H1 (cell line): Measurements from ENCODE around the gene ADAMTS17. TPM values are rescaled to one million over a fixed set of nuclear protein-coding genes. Genes with fewer than 3 reads are reported as not detected.

ENCODE experiments used
- CTCF ChIA-PET: fragments of 300-600 bp; sonication (Branson Sonifier 250); formaldehyde crosslinking; loops from one replicate; lab custom pipeline; 2021; ENCODE audit not compliant: partially characterized antibody; lab: Charles Lee
- POLR2A ChIA-PET: fragments of 300-600 bp; sonication (Branson Sonifier 250); formaldehyde crosslinking; loops from one replicate; lab custom pipeline; 2021; ENCODE audit warnings: inconsistent platforms; ENCODE audit not compliant: partially characterized antibody; lab: Charles Lee
- DNase-seq, 2 experiments: peaks; one replicate each; pipeline versions ENCODE4 v3.0.0 to v3.0.0-alpha.2; 2010 to 2022; ENCODE audit warnings: low spot score in 2 of 2, low read depth in 1 of 2, mixed read lengths in 1 of 2
- FAIRE-seq: peaks from 2 replicates; lab custom pipeline; 2011; peaks lifted over from hg19 to GRCh38; lab: Jason Lieb, UNC
- H2AFZ ChIP-seq: 2 replicates; pipeline ENCODE4 v1.8.1; 2012; ENCODE audit warnings: low read length, inconsistent platforms
- H2AK5ac ChIP-seq: 2 replicates; pipeline ENCODE4 v1.6.1; 2013; ENCODE audit warnings: low read depth, low read length
- H2BK120ac ChIP-seq: replicated peaks from 2 replicates; pipeline ENCODE3; 2013; ENCODE audit warnings: low read depth, low read length, inconsistent platforms
- H2BK12ac ChIP-seq: 2 replicates; pipeline ENCODE4 v1.6.1; 2013; ENCODE audit warnings: low read depth, low read length
- H2BK15ac ChIP-seq: 2 replicates; pipeline ENCODE4 v1.6.1; 2013; ENCODE audit warnings: low read length
- H2BK20ac ChIP-seq: 2 replicates; pipeline ENCODE4 v1.6.1; 2013; ENCODE audit warnings: low read length
- H2BK5ac ChIP-seq: 2 replicates; pipeline ENCODE4 v1.6.1; 2013; ENCODE audit warnings: low read depth, low read length
- H3K14ac ChIP-seq: 2 replicates; pipeline ENCODE4 v1.6.1; 2013; ENCODE audit warnings: inconsistent platforms; ENCODE audit not compliant: insufficient read length
- H3K18ac ChIP-seq: 2 replicates; pipeline ENCODE4 v1.6.1; 2013; ENCODE audit warnings: low read length; ENCODE audit errors: extremely low read depth
- H3K23ac ChIP-seq: 2 replicates; pipeline ENCODE4 v1.6.1; 2013; ENCODE audit warnings: inconsistent platforms; ENCODE audit not compliant: insufficient read length
- H3K23me2 ChIP-seq: 2 replicates; pipeline ENCODE4 v1.6.1; 2013; ENCODE audit warnings: low read depth, low read length
- H3K27ac ChIP-seq: 2 replicates; pipeline ENCODE4 v1.6.1; 2011; ENCODE audit warnings: low read depth, low read length, inconsistent platforms
- H3K27me3 ChIP-seq, 4 experiments: replicated peaks in 1 of 4; 1 replicate in 1 of 4; 2 replicates in 3 of 4; pipeline versions ENCODE4 v1.6.1 to v1.8.1; 2011 to 2013; ENCODE audit warnings: low read length in 3 of 4, mild to moderate bottlenecking in 3 of 4, inconsistent platforms in 2 of 4, mixed read lengths in 2 of 4, moderate library complexity in 1 of 4; ENCODE audit not compliant: control insufficient read depth in 3 of 4, insufficient read depth in 3 of 4; ENCODE audit errors: extremely low read depth in 1 of 4
- H3K36me3 ChIP-seq, 4 experiments: 2 replicates each; pipeline versions ENCODE4 v1.6.1 to v1.8.1; 2011 to 2013; ENCODE audit warnings: mild to moderate bottlenecking in 4 of 4, low read length in 3 of 4, moderate library complexity in 2 of 4, control low read depth in 1 of 4, inconsistent platforms in 1 of 4; ENCODE audit not compliant: insufficient read depth in 4 of 4, control insufficient read depth in 2 of 4
- H3K4ac ChIP-seq: replicated peaks from 2 replicates; pipeline ENCODE3; 2013; ENCODE audit warnings: low read length, low read depth, mixed read lengths, inconsistent platforms; ENCODE audit not compliant: insufficient read length
- H3K4me1 ChIP-seq, 4 experiments: replicated peaks in 1 of 4; 1 replicate in 1 of 4; 2 replicates in 3 of 4; pipeline versions ENCODE4 v1.6.1 to v1.8.1; 2011 to 2013; ENCODE audit warnings: low read length in 3 of 4, inconsistent platforms in 2 of 4, mixed read lengths in 1 of 4; ENCODE audit not compliant: insufficient read depth in 4 of 4, control insufficient read depth in 3 of 4
- H3K4me2 ChIP-seq, 2 experiments: 2 replicates each; pipeline versions ENCODE4 v1.6.1 to v1.8.1; 2011 to 2013; ENCODE audit warnings: low read depth in 2 of 2, low read length in 2 of 2, control low read depth in 1 of 2, inconsistent platforms in 1 of 2, mild to moderate bottlenecking in 1 of 2; ENCODE audit not compliant: insufficient read depth in 1 of 2
- H3K4me3 ChIP-seq, 4 experiments: fragments of 200-600, 300-600 bp in 1 of 4; sonication (generic), shearing (Covaris generic), sonication (Bioruptor Twin) in 1 of 4; 2 replicates each; pipeline versions ENCODE4 v1.5.1 to v1.8.1; 2011 to 2016; ENCODE audit warnings: low read length in 4 of 4, low read depth in 3 of 4, control low read depth in 2 of 4, inconsistent platforms in 2 of 4, mild to moderate bottlenecking in 2 of 4, mixed read lengths in 1 of 4, moderate library complexity in 1 of 4; ENCODE audit not compliant: insufficient read depth in 2 of 4; ENCODE audit errors: extremely low read depth in 1 of 4
- H3K56ac ChIP-seq: replicated peaks from 2 replicates; pipeline ENCODE3; 2013; ENCODE audit warnings: low read depth, mild to moderate bottlenecking, mixed read lengths, low read length, inconsistent platforms; ENCODE audit not compliant: insufficient read length
- H3K79me1 ChIP-seq: 2 replicates; pipeline ENCODE4 v1.6.1; 2013; ENCODE audit warnings: low read depth, low read length, control low read depth
- H3K79me2 ChIP-seq, 2 experiments: 2 replicates each; pipeline versions ENCODE4 v1.6.1 to v1.8.1; 2012 to 2013; ENCODE audit warnings: low read length in 2 of 2, mild to moderate bottlenecking in 2 of 2, inconsistent platforms in 1 of 2; ENCODE audit not compliant: insufficient read depth in 2 of 2, control insufficient read depth in 1 of 2
- H3K9ac ChIP-seq, 4 experiments: replicated peaks in 1 of 4; 1 replicate in 1 of 4; 2 replicates in 3 of 4; pipeline versions ENCODE4 v1.6.1 to v1.8.1; 2011 to 2013; ENCODE audit warnings: low read depth in 3 of 4, low read length in 3 of 4, control low read depth in 2 of 4, mild to moderate bottlenecking in 2 of 4, moderate library complexity in 2 of 4, inconsistent platforms in 1 of 4; ENCODE audit errors: extremely low read depth in 1 of 4
- H3K9me3 ChIP-seq, 2 experiments: 2 replicates each; pipeline versions ENCODE4 v1.6.1 to v1.8.1; 2012 to 2013; ENCODE audit warnings: mild to moderate bottlenecking in 2 of 2, moderate library complexity in 2 of 2, control low read depth in 1 of 2, inconsistent platforms in 1 of 2, low read depth in 1 of 2, low read length in 1 of 2, mixed read lengths in 1 of 2; ENCODE audit not compliant: insufficient read depth in 2 of 2
- H4K20me1 ChIP-seq, 2 experiments: replicated peaks in 1 of 2; 2 replicates each; pipeline versions ENCODE3 to v1.8.1; 2011 to 2013; ENCODE audit warnings: inconsistent platforms in 2 of 2, low read length in 2 of 2, mild to moderate bottlenecking in 1 of 2; ENCODE audit not compliant: insufficient read depth in 2 of 2, control insufficient read depth in 1 of 2
- H4K5ac ChIP-seq: 2 replicates; pipeline ENCODE4 v1.6.1; 2013; ENCODE audit warnings: low read length, low read depth, mixed read lengths, inconsistent platforms; ENCODE audit not compliant: insufficient read length
- H4K8ac ChIP-seq: 2 replicates; pipeline ENCODE4 v1.8.0; 2013; ENCODE audit warnings: mild to moderate bottlenecking, moderate library complexity, low read length, inconsistent platforms; ENCODE audit not compliant: insufficient read depth; ENCODE audit errors: extremely low read depth
- H4K91ac ChIP-seq: replicated peaks from 2 replicates; pipeline ENCODE3; 2013; ENCODE audit warnings: low read length, mixed read lengths, inconsistent platforms; ENCODE audit not compliant: insufficient read length
- BCL11A ChIP-seq, 2 experiments: IDR thresholded peaks; one replicate each; pipeline ENCODE4 v1.6.1; 2011; ENCODE audit warnings: low read depth in 2 of 2, low read length in 2 of 2, mild to moderate bottlenecking in 2 of 2
- CBX8 ChIP-seq: fragments of 300-800, 300-1000 bp; sonication (generic); IDR thresholded peaks from 2 replicates; pipeline ENCODE4 v1.7.1; 2016; ENCODE audit warnings: low read depth, low read length, borderline replicate concordance
- CHD2 ChIP-seq: IDR thresholded peaks from 2 replicates; pipeline ENCODE4 v1.6.1; 2012; ENCODE audit warnings: low read length, improper control_type of control experiment
- EGR1 ChIP-seq: IDR thresholded peaks from 2 replicates; pipeline ENCODE4 v1.6.1; 2011; ENCODE audit warnings: low read depth, low read length, borderline replicate concordance
- EP300 ChIP-seq, 2 experiments: IDR thresholded peaks; 1 replicate in 1 of 2; 2 replicates in 1 of 2; pipeline ENCODE4 v1.6.1; 2011 to 2012; ENCODE audit warnings: low read depth in 2 of 2, low read length in 2 of 2, mild to moderate bottlenecking in 2 of 2, borderline replicate concordance in 1 of 2, inconsistent platforms in 1 of 2, moderate library complexity in 1 of 2
- GABPA ChIP-seq: IDR thresholded peaks from 2 replicates; pipeline ENCODE4 v1.6.1; 2011; ENCODE audit warnings: mild to moderate bottlenecking, low read length, moderate library complexity, borderline replicate concordance; ENCODE audit not compliant: insufficient read depth
- HDAC2 ChIP-seq, 2 experiments: fragments of 300-600 bp in 1 of 2; sonication (generic) in 1 of 2; IDR thresholded peaks; 2 replicates each; pipeline ENCODE4 v1.6.1; 2011 to 2012; ENCODE audit warnings: low read depth in 2 of 2, low read length in 2 of 2, mild to moderate bottlenecking in 2 of 2, moderate library complexity in 2 of 2, borderline replicate concordance in 1 of 2, inconsistent platforms in 1 of 2
- HDAC6 ChIP-seq: IDR thresholded peaks from one replicate; pipeline ENCODE4 v1.7.1; 2012; ENCODE audit warnings: low read depth, mild to moderate bottlenecking, inconsistent platforms, low read length, moderate library complexity
- JUND ChIP-seq: IDR thresholded peaks from 2 replicates; pipeline ENCODE4 v1.6.1; 2011; ENCODE audit warnings: mild to moderate bottlenecking, improper control_type of control experiment, low read length
- KDM5A ChIP-seq: fragments of 200-600 bp; IDR thresholded peaks from 2 replicates; pipeline ENCODE4 v1.7.1; 2012; ENCODE audit warnings: mild to moderate bottlenecking, low read length, inconsistent platforms, mixed read lengths
- RBBP5 ChIP-seq: IDR thresholded peaks from 2 replicates; pipeline ENCODE4 v1.7.1; 2012; ENCODE audit warnings: low read depth, mild to moderate bottlenecking, inconsistent platforms, low read length, moderate library complexity, borderline replicate concordance
- SP2 ChIP-seq: IDR thresholded peaks from 2 replicates; pipeline ENCODE4 v1.6.1; 2012; ENCODE audit warnings: mild to moderate bottlenecking, low read length, inconsistent platforms
- SRF ChIP-seq: IDR thresholded peaks from 2 replicates; pipeline ENCODE4 v1.6.1; 2011; ENCODE audit warnings: mild to moderate bottlenecking, low read depth, low read length, moderate library complexity
- TCF12 ChIP-seq: IDR thresholded peaks from 2 replicates; pipeline ENCODE4 v1.6.1; 2011; ENCODE audit warnings: low read depth, mild to moderate bottlenecking, low read length
- ZNF274 ChIP-seq: IDR thresholded peaks from 2 replicates; pipeline ENCODE4 v1.7.0; 2012; ENCODE audit warnings: low read length, borderline replicate concordance; ENCODE audit errors: extremely low read depth
- WGBS, 2 experiments: shearing (Covaris generic) in 1 of 2; methylation state at CpG; one replicate each; pipeline versions ENCODE4 v1.1.6 to v1.1.7; 2013 to 2015; ENCODE audit warnings: low lambda C conversion rate in 2 of 2, mixed read lengths in 2 of 2, inconsistent platforms in 1 of 2, low coverage in 1 of 2, missing lambda C conversion rate in 1 of 2; ENCODE audit not compliant: insufficient replicate concordance in 2 of 2, insufficient coverage in 1 of 2, insufficient read length in 1 of 2; ENCODE audit errors: extremely low coverage in 1 of 2, missing lambda C conversion rate in 1 of 2; 5-methylcytosine and 5-hydroxymethylcytosine counted together
- polyA plus RNA-seq, 7 experiments: library from polyadenylated mRNA; depleted of rRNA in 3 of 7; stranded (reverse) in 5 of 7; unstranded in 2 of 7; fragments of >200 nt in 5 of 7; fragments of 200-250 nt in 2 of 7; gene quantifications; 1 replicate in 5 of 7; 2 replicates in 1 of 7; 4 replicates in 1 of 7; pipeline versions ENCODE4 v1.2.1 to v1.2.3, GENCODE V29; 2011 to 2013; ENCODE audit warnings: missing spikeins in 2 of 7, mixed read lengths in 2 of 7
- total RNA-seq: library from RNA; stranded (reverse); fragmentation: NEBNext Ultra II Directional; extraction: Animal tissue kit (Norgen Biotek cat#: 25700); gene quantifications from 2 replicates; pipeline ENCODE4 v1.2.1, GENCODE V29; 2021

The ADAMTS17 gene
- total and polyA plus RNA-seq, 2 of the 8 experiments (the other 6 are each of a cell fraction or from before 2014, with no cell fraction given), result 0.51 to 1.7 TPM

DNA sequence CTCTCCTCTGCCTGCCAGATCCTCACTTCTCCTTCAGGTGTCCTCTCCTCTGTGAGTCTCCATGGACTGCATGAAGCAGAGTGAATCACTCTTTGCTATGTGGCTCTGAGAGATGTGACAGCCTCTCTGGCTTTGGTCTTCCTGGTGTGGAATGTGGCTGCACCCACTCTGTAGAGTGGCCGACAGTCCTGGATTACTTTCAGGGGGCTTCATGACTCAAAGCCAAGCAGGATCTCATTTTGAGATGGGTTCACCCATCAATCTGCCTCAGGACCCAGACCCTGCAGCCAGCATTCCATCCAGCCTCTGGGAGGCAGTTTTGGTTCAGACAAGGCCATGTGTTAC is 386.6 kb downstream of the ADAMTS17 start:
- Histone ChIP-seq H3K18ac (no peak overlapping the region), H2BK20ac (no peak overlapping the region), H3K4me1 (peaks cover 0 to 3% (median 1%) of the 10 kb centered on the region in 4 experiments; a peak in 2 of 7 replicates), H4K5ac (no peak overlapping the region), H3K4ac (no peak overlapping the region), H3K23me2 (no peaks in the 10 kb centered on the region), H3K9me3 (no peaks in the 10 kb centered on the region), H2AFZ (no peak overlapping the region), H2BK15ac (no peak overlapping the region), H3K4me2 (no peak overlapping the region), H3K79me2 (no peaks in the 10 kb centered on the region), H3K79me1 (no peaks in the 10 kb centered on the region), H3K14ac (no peak overlapping the region), H2AK5ac (no peak overlapping the region), H3K9ac (no peak overlapping the region), H4K20me1 (no peaks in the 10 kb centered on the region), H3K4me3 (no peak overlapping the region), H3K27ac (no peak overlapping the region), H4K8ac (no peak overlapping the region), H2BK12ac (no peak overlapping the region), H3K23ac (no peak overlapping the region), H2BK5ac (peak overlapping the region; percentile 52; the same call in 1 of the 2 replicates), H4K91ac (no peak overlapping the region), H2BK120ac (no peak overlapping the region), H3K36me3 (no peaks in the 10 kb centered on the region), H3K27me3 (no peaks in the 10 kb centered on the region), H3K56ac (no peak overlapping the region)
- DNase-seq, result no peak
- ChIA-PET POLR2A (no interaction called here), CTCF (no interaction called here)
- no peak for FAIRE-seq
- 85% methylated on average over 1 of the region's 1 CpG; no CpG with 5 or more reads in 1 of the 2 experiments for WGBS, 2 experiments
- TF ChIP-seq JUND (no peak), CBX8 (no peak), HDAC6 (no peak), BCL11A (IDR thresholded peaks at IDR 0.05; ENCODE audit: low read depth in 2 of 2, low read length in 2 of 2) (no peak), HDAC2 (IDR thresholded peaks at IDR 0.05; ENCODE audit: borderline replicate concordance in 1 of 2, low read depth in 2 of 2, low read length in 2 of 2) (no peak), RBBP5 (no peak), TCF12 (no peak), SP2 (no peak), EGR1 (no peak), ZNF274 (no peak), GABPA (no peak), CHD2 (no peak), KDM5A (no peak), EP300 (IDR thresholded peaks at IDR 0.05; ENCODE audit: borderline replicate concordance in 1 of 2, low read depth in 2 of 2, low read length in 2 of 2) (no peak), SRF (no peak)
